ENCODE results near the gene TRAPPC1.

The TRAPPC1 gene

GRCh38 chr17:7886227-7887037 lies 45.3 kb downstream of the TRAPPC1 start:
- in situ Hi-C loops (cut with HindIII; ENCODE audit: low sequenced_read_pairs): no loop called here
- H3K4me3 ChIP-seq (ENCODE audit: low read depth, low read length): peak overlapping the region; percentile 79
- TF ChIP-seq CTCF (IDR thresholded peaks at IDR 0.05; ENCODE audit: low read depth, low read length): peak; percentile 4
- DNase-seq (ENCODE audit: low read depth, low spot score): peak; percentile 15

- DNase-seq (ENCODE audit: low read depth, low spot score): peak; percentile 36
- TF ChIP-seq CTCF (IDR thresholded peaks at IDR 0.05; ENCODE audit: low read depth, low read length): no peak
- in situ Hi-C loops (cut with HindIII; ENCODE audit: low sequenced_read_pairs): no loop called here
- H3K4me3 ChIP-seq (ENCODE audit: low read depth, low read length): peak overlapping the region; percentile 79
Measured at GRCh38 chr17:7885367-7886226, 46.1 kb downstream of the TRAPPC1 start.

GRCh38 chr17:7884581-7885366 lies 47.0 kb downstream of the TRAPPC1 start:
- in situ Hi-C loops (cut with HindIII; ENCODE audit: low sequenced_read_pairs): no loop called here
- no peak for TF ChIP-seq CTCF (IDR thresholded peaks at IDR 0.05; ENCODE audit: low read depth, low read length)
- no peak for DNase-seq (ENCODE audit: low read depth, low spot score)
- H3K4me3 ChIP-seq (ENCODE audit: low read depth, low read length): peak overlapping the region; percentile 79

GRCh38 chr17:7883781-7884386 lies 47.9 kb downstream of the TRAPPC1 start:
- TF ChIP-seq CTCF (IDR thresholded peaks at IDR 0.05; ENCODE audit: low read depth, low read length): no peak
- in situ Hi-C loops (cut with HindIII; ENCODE audit: low sequenced_read_pairs): no loop called here
- DNase-seq (ENCODE audit: low read depth, low spot score): peak; percentile 41
- H3K4me3 ChIP-seq (ENCODE audit: low read depth, low read length): peak overlapping the region; percentile 79

GRCh38 chr17:7882629-7883028 lies 49.1 kb downstream of the TRAPPC1 start:
- in situ Hi-C loops (cut with HindIII; ENCODE audit: low sequenced_read_pairs): no loop called here
- no peak overlapping the region for H3K4me3 ChIP-seq (ENCODE audit: low read depth, low read length)

More at GRCh38 chr17:7882629-7883028, 49.1 kb downstream of the TRAPPC1 start:
- no peak for TF ChIP-seq CTCF (IDR thresholded peaks at IDR 0.05; ENCODE audit: low read depth, low read length)
- DNase-seq (ENCODE audit: low read depth, low spot score): no peak

Measured in astrocyte of the spinal cord (primary cell).